SK-N-SH treated with all-trans-retinoic acid at 6 μM for 48 hours (cell line): ENCODE measurements around the gene CHSY3.

ENCODE experiments used
- ARNTL ChIP-seq: fragments of 450-650 bp; formaldehyde crosslinking; IDR thresholded peaks from 2 replicates; pipeline ENCODE4 v1.5.0; 2020; ENCODE audit warnings: low read depth, mild to moderate bottlenecking, moderate library complexity, borderline replicate concordance
- CREB5 ChIP-seq: fragments of 250-450 bp; sonication (Bioruptor Pico); IDR thresholded peaks from 2 replicates; pipeline ENCODE4 v1.5.1; 2020; ENCODE audit warnings: low read depth, mild to moderate bottlenecking, moderate library complexity
- CSDC2 ChIP-seq: fragments of 250-450 bp; sonication (Bioruptor Pico); IDR thresholded peaks from 2 replicates; pipeline ENCODE4 v1.5.0; 2020; ENCODE audit warnings: mild to moderate bottlenecking, moderate library complexity
- ESRRG ChIP-seq: fragments of 250-450 bp; sonication (Bioruptor Pico); IDR thresholded peaks from 2 replicates; pipeline ENCODE4 v1.6.1; 2021; ENCODE audit warnings: mild to moderate bottlenecking
- ISL1 ChIP-seq: fragments of 250-450 bp; sonication (Bioruptor Pico); IDR thresholded peaks from 2 replicates; pipeline ENCODE4 v2.1.2; 2022; ENCODE audit warnings: mild to moderate bottlenecking, moderate library complexity
- PATZ1 ChIP-seq: fragments of 250-450 bp; sonication (Bioruptor Pico); IDR thresholded peaks from 2 replicates; pipeline ENCODE4 v1.8.0; 2020; ENCODE audit warnings: mild to moderate bottlenecking, moderate library complexity, borderline replicate concordance
- PPARA ChIP-seq: fragments of 250-450 bp; sonication (Bioruptor Pico); IDR thresholded peaks from 2 replicates; pipeline ENCODE4 v1.5.0; 2020; ENCODE audit warnings: mild to moderate bottlenecking, borderline replicate concordance
- ZC3H10 ChIP-seq: fragments of 250-450 bp; sonication (Bioruptor Pico); IDR thresholded peaks from 2 replicates; pipeline ENCODE4 v1.5.1; 2021; ENCODE audit warnings: mild to moderate bottlenecking, moderate library complexity
- ZFP30 ChIP-seq: fragments of 450-650 bp; formaldehyde crosslinking; IDR thresholded peaks from 2 replicates; pipeline ENCODE4 v1.5.0; 2022; ENCODE audit warnings: mild to moderate bottlenecking, moderate library complexity

GRCh38 chr5:130043834-130044233, 139.6 kb downstream of the CHSY3 start:
- TF ChIP-seq PATZ1 (CRISPR knock-in tag): no peak
- TF ChIP-seq CSDC2 (CRISPR knock-in tag): no peak
- TF ChIP-seq ZC3H10 (CRISPR knock-in tag): no peak
- no peak for TF ChIP-seq ZFP30 (CRISPR knock-in tag)
- no peak for TF ChIP-seq ISL1 (CRISPR knock-in tag)
- TF ChIP-seq CREB5 (CRISPR knock-in tag): no peak
- no peak for TF ChIP-seq PPARA (CRISPR knock-in tag)
- TF ChIP-seq ESRRG: no peak
- TF ChIP-seq ARNTL: no peak
